Loucy (cell line): Measurements from ENCODE around the gene ZNF268.

Experiments
- EZH2phosphoT487 ChIP-seq: fragments of 200-600 bp; IDR thresholded peaks from 2 replicates; pipeline ENCODE4 v1.6.1; 2018; ENCODE audit warnings: antibody characterized with exemption, mild to moderate bottlenecking, moderate library complexity, borderline replicate concordance
- TF ChIP-seq, protein P1 (sequence below): fragments of 200-600 bp; sonication (generic); conservative IDR thresholded peaks from 2 replicates; pipeline ENCODE4 v1.5.1; 2014; ENCODE audit warnings: mild to moderate bottlenecking, antibody characterized with exemption, low read length

DNA sequence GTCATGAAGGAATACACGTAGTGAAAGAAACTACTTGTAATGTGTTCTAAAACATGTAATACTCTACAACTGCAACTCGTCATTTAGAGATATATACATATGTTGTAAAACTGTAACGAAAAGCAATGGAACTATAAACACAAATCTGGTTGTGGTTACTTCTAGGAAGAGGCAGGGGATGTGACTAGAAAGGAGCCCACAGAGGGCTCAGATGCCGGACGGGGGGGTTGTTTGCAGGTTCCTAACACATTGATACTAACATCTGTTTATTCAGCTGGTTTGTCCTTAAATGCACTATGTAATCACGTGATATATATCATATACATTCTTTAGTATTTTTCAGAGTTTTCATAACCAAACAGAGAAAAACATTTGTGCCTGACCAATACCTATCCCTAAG, 70.4 kb downstream of the ZNF268 start:
- TF ChIP-seq, protein P1, sequence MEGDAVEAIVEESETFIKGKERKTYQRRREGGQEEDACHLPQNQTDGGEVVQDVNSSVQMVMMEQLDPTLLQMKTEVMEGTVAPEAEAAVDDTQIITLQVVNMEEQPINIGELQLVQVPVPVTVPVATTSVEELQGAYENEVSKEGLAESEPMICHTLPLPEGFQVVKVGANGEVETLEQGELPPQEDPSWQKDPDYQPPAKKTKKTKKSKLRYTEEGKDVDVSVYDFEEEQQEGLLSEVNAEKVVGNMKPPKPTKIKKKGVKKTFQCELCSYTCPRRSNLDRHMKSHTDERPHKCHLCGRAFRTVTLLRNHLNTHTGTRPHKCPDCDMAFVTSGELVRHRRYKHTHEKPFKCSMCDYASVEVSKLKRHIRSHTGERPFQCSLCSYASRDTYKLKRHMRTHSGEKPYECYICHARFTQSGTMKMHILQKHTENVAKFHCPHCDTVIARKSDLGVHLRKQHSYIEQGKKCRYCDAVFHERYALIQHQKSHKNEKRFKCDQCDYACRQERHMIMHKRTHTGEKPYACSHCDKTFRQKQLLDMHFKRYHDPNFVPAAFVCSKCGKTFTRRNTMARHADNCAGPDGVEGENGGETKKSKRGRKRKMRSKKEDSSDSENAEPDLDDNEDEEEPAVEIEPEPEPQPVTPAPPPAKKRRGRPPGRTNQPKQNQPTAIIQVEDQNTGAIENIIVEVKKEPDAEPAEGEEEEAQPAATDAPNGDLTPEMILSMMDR = no peak
- TF ChIP-seq EZH2phosphoT487 = no peak
